B cell (primary cell): ENCODE data around the gene STXBP5L. TPM values are rescaled to one million over a fixed set of nuclear protein-coding genes. Genes with fewer than 3 reads are reported as not detected.
"Not testable (repeated sequence)": the region's sequence is repeated elsewhere in the genome, so short reads cannot be mapped to it uniquely, and the experiment has no call there.

Experiments
- ATAC-seq: fragments of 200-7000 bp; cut with Tn5 transposase; one replicate; pipeline ENCODE4 v1.10.0; 2021; ENCODE audit warnings: low read depth, mild to moderate bottlenecking, moderate number of reproducible peaks, moderate library complexity
- CTCF ChIA-PET: fragments of 350-600 bp; sonication (Branson Sonifier 250); formaldehyde crosslinking; loops from one replicate; lab custom pipeline; 2021; ENCODE audit warnings: antibody characterized with exemption, inconsistent platforms; lab: Charles Lee
- POLR2A ChIA-PET: fragments of 350-600 bp; sonication (Branson Sonifier 250); formaldehyde crosslinking; loops from one replicate; lab custom pipeline; 2021; ENCODE audit warnings: antibody characterized with exemption; lab: Charles Lee
- DNase-seq: peaks from one replicate; pipeline ENCODE4 v3.0.0; 2013
- H2AFZ ChIP-seq: 2 replicates; pipeline ENCODE4 v1.6.1; 2012; ENCODE audit warnings: mild to moderate bottlenecking, low read depth, low read length; ENCODE audit not compliant: insufficient read depth, poor library complexity, severe bottlenecking
- H3K27ac ChIP-seq, 2 donors: 1 replicate in 1 of 2; 2 replicates in 1 of 2; pipeline ENCODE4 v1.5.1; 2012 to 2013; ENCODE audit warnings: low read length in 2 of 2, mild to moderate bottlenecking in 2 of 2, moderate library complexity in 1 of 2
- H3K27me3 ChIP-seq, 4 experiments: fragments of 200-600 bp in 1 of 4; sonication (generic) in 1 of 4; replicated peaks in 1 of 4; 1 replicate in 2 of 4; 2 replicates in 2 of 4; pipeline versions ENCODE4 v1.6.1 to v1.7.0; 2013 to 2016; ENCODE audit warnings: low read length in 3 of 4, mild to moderate bottlenecking in 2 of 4, mixed read lengths in 1 of 4, moderate library complexity in 1 of 4; ENCODE audit not compliant: insufficient read depth in 4 of 4, control insufficient read depth in 3 of 4; ENCODE audit errors: control extremely low read depth in 1 of 4
- H3K36me3 ChIP-seq, 2 experiments: replicated peaks in 1 of 2; 1 replicate in 1 of 2; 2 replicates in 1 of 2; pipeline versions ENCODE4 v1.6.1 to v1.7.1; 2013; ENCODE audit warnings: low read length in 1 of 2; ENCODE audit not compliant: insufficient read depth in 2 of 2, control insufficient read depth in 1 of 2; ENCODE audit errors: control extremely low read depth in 1 of 2, extremely low read depth in 1 of 2
- H3K4me1 ChIP-seq, 2 donors: fragments of 200-600 bp in 1 of 2; sonication (generic) in 1 of 2; 1 replicate in 1 of 2; 2 replicates in 1 of 2; pipeline versions ENCODE4 v1.5.1 to v1.6.1; 2013 to 2017; ENCODE audit warnings: low read length in 2 of 2; ENCODE audit not compliant: control insufficient read depth in 2 of 2, insufficient read depth in 2 of 2
- H3K4me2 ChIP-seq: replicated peaks from 2 replicates; pipeline ENCODE3; 2012; ENCODE audit warnings: mild to moderate bottlenecking, low read depth, low read length; ENCODE audit not compliant: poor library complexity, severe bottlenecking
- H3K4me3 ChIP-seq, 5 experiments: fragments of 200-600 bp in 1 of 5; sonication (generic) in 1 of 5; 1 replicate in 3 of 5; 2 replicates in 2 of 5; pipeline versions ENCODE4 v1.5.1 to v1.7.0; 2011 to 2016; ENCODE audit warnings: low read length in 4 of 5, mild to moderate bottlenecking in 4 of 5, low read depth in 2 of 5, control low read depth in 1 of 5, moderate library complexity in 1 of 5; ENCODE audit not compliant: insufficient read depth in 1 of 5; ENCODE audit errors: control extremely low read depth in 1 of 5, extremely low read depth in 1 of 5
- H3K79me2 ChIP-seq: fragments of 200-600 bp; sonication (generic); one replicate; pipeline ENCODE4 v1.6.0; 2016; ENCODE audit warnings: low read length; ENCODE audit not compliant: control insufficient read depth, insufficient read depth
- H3K9ac ChIP-seq: fragments of 200-600 bp; sonication (generic); 2 replicates; pipeline ENCODE4 v1.6.1; 2017; ENCODE audit warnings: mild to moderate bottlenecking, low read length, moderate library complexity
- H3K9me3 ChIP-seq, 3 donors: one replicate each; pipeline versions ENCODE4 v1.6.1 to v1.7.1; 2013; ENCODE audit warnings: low read length in 2 of 3; ENCODE audit not compliant: control insufficient read depth in 2 of 3, insufficient read depth in 1 of 3; ENCODE audit errors: control extremely low read depth in 1 of 3
- H4K20me1 ChIP-seq: 2 replicates; pipeline ENCODE4 v1.6.0; 2012; ENCODE audit warnings: mild to moderate bottlenecking, low read length; ENCODE audit not compliant: insufficient read depth, control insufficient read depth, poor library complexity, severe bottlenecking
- H3K27ac Mint-ChIP-seq: one replicate; pipeline ENCODE4 v1.8.0; 2021; ENCODE audit warnings: mixed read lengths
- H3K27me3 Mint-ChIP-seq: one replicate; pipeline ENCODE4 v1.8.0; 2021; ENCODE audit warnings: mixed read lengths
- H3K4me1 Mint-ChIP-seq: one replicate; pipeline ENCODE4 v1.8.0; 2021; ENCODE audit warnings: mixed read lengths
- H3K4me3 Mint-ChIP-seq: one replicate; pipeline ENCODE4 v1.8.0; 2021; ENCODE audit warnings: mixed read lengths
- H3K9me3 Mint-ChIP-seq: one replicate; pipeline ENCODE4 v1.8.0; 2022; ENCODE audit warnings: mixed read lengths; ENCODE audit not compliant: insufficient read depth
- EZH2 ChIP-seq: IDR thresholded peaks from 2 replicates; pipeline ENCODE4 v1.6.1; 2012; ENCODE audit warnings: borderline replicate concordance, low read depth, mild to moderate bottlenecking, moderate library complexity, low read length; ENCODE audit not compliant: insufficient read depth, poor library complexity, severe bottlenecking
- WGBS: methylation state at CpG from one replicate; pipeline ENCODE4 v1.1.5; 2013; ENCODE audit warnings: missing lambda C conversion rate; ENCODE audit not compliant: insufficient coverage; 5-methylcytosine and 5-hydroxymethylcytosine counted together
- intact Hi-C: fragments of 100-400 bp; cut with micrococcal nuclease; formaldehyde crosslinking; loops from one replicate; pipeline ENCODE4 v1.10.0; 2022
- polyA plus RNA-seq: library from polyadenylated mRNA; depleted of rRNA; stranded (reverse); fragments of >200 nt; gene quantifications from 2 replicates; pipeline ENCODE4 v1.2.3, GENCODE V29; 2012
- total RNA-seq, 2 donors: library from RNA; stranded (reverse); fragments of 120-200 nt in 1 of 2; gene quantifications; 1 replicate in 1 of 2; 2 replicates in 1 of 2; pipeline versions ENCODE4 v1.2.3 to v1.2.4, GENCODE V29; 2013 to 2022
- TF ChIP-seq, protein P1 (sequence below): fragments of 200-600 bp; IDR thresholded peaks from one replicate; pipeline ENCODE4 v1.8.0; 2022; ENCODE audit warnings: antibody characterized with exemption, mild to moderate bottlenecking

STXBP5L gene
- total and polyA plus RNA-seq, 2 donors (not counting 1 experiment from before 2014, with no cell fraction given), result not detected

DNA sequence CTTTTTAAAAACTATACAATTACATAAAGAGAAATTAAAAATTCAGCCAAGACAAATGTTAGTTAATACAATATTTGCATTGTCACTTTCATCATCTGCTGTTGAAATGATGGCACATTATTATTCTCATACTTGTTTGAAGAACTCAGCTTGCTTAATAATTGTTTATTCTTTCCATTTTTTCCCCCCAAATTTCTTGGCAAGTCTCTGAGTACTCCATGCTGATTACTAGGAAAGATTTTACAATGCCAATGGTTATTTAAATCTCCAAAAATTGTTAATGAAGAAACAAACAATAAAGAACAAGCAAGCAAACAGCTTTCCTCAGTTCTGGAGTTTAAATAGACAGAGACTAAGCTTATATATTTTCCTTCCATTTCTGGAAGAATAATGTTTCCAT, 15.1 kb upstream of the STXBP5L start:
- H3K4me3 ChIP-seq, result no peak overlapping the region
- no peaks in the 10 kb centered on the region for H3K27me3 Mint-ChIP-seq
- H3K4me1 Mint-ChIP-seq, result no peaks in the 10 kb centered on the region
- ChIA-PET POLR2A (no interaction called here), CTCF (no interaction called here)
- H3K9me3 ChIP-seq, result peaks cover 0 to 1% (median 0%) of the 10 kb centered on the region in 3 donors
- H3K79me2 ChIP-seq, result no peaks in the 10 kb centered on the region
- no peak overlapping the region for H3K27ac ChIP-seq
- H3K27ac Mint-ChIP-seq, result no peak overlapping the region
- intact Hi-C loops, result no loop called here
- no peak for DNase-seq
- no peak overlapping the region for H3K4me3 Mint-ChIP-seq
- H3K9ac ChIP-seq, result no peak overlapping the region
- H3K27me3 ChIP-seq, result no peaks in the 10 kb centered on the region
- H3K4me2 ChIP-seq, result no peak overlapping the region
- no peaks in the 10 kb centered on the region for H3K36me3 ChIP-seq
- ATAC-seq, result no peak
- no peaks in the 10 kb centered on the region for H4K20me1 ChIP-seq
- TF ChIP-seq, protein P1, sequence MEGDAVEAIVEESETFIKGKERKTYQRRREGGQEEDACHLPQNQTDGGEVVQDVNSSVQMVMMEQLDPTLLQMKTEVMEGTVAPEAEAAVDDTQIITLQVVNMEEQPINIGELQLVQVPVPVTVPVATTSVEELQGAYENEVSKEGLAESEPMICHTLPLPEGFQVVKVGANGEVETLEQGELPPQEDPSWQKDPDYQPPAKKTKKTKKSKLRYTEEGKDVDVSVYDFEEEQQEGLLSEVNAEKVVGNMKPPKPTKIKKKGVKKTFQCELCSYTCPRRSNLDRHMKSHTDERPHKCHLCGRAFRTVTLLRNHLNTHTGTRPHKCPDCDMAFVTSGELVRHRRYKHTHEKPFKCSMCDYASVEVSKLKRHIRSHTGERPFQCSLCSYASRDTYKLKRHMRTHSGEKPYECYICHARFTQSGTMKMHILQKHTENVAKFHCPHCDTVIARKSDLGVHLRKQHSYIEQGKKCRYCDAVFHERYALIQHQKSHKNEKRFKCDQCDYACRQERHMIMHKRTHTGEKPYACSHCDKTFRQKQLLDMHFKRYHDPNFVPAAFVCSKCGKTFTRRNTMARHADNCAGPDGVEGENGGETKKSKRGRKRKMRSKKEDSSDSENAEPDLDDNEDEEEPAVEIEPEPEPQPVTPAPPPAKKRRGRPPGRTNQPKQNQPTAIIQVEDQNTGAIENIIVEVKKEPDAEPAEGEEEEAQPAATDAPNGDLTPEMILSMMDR, result no peak
- TF ChIP-seq EZH2, result no peak
- H3K9me3 Mint-ChIP-seq, result no peaks in the 10 kb centered on the region
- H3K4me1 ChIP-seq, result no peaks in the 10 kb centered on the region
- H2AFZ ChIP-seq, result no peak overlapping the region

DNA sequence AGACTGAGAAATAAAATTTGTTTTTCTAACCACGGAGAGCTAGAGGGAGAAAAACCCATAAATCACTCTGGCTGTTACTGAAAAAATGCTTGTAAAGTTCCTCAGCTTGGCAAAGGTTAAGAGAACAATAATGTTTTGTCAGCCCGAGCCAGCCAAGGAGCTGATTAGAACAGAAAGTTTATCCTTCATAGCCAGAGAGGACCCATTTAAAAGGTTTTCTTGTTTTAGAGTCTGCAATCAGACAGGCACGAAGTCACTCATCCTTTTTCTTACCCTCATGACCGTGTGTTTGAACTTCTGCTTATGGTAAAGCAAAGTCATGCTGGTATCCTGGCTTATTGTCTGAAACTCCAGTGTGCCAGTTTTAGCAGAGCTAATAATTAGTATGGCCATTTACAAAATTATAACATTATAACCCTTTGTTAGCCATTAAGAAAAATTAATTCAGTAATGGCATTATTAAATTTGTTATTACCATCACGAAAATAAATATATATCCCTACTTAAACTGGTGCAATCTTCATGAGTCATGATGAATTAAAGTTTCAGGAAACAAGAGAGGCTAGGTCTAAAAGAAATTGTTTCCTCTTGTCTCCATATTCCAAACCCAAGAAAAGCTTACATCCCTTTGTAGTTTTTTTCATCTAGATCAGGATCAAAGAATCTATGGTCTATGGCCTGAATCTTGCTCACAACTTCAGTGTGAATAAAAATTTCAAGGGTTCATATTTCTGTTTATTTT, 13.5 kb upstream of the STXBP5L start:
- no peak for DNase-seq
- Mint-ChIP-seq H3K4me3 (no peak overlapping the region), H3K27ac (no peak overlapping the region), H3K4me1 (no peaks in the 10 kb centered on the region), H3K9me3 (no peaks in the 10 kb centered on the region), H3K27me3 (no peaks in the 10 kb centered on the region)
- Histone ChIP-seq H3K36me3 (no peaks in the 10 kb centered on the region), H3K27ac (no peak overlapping the region), H3K9ac (no peak overlapping the region), H3K27me3 (no peaks in the 10 kb centered on the region), H3K4me2 (no peak overlapping the region), H4K20me1 (no peaks in the 10 kb centered on the region), H3K9me3 (peaks cover 0 to 1% (median 0%) of the 10 kb centered on the region in 3 donors), H3K79me2 (no peaks in the 10 kb centered on the region), H2AFZ (no peak overlapping the region), H3K4me3 (no peak overlapping the region), H3K4me1 (no peaks in the 10 kb centered on the region)
- ATAC-seq, result no peak
- POLR2A ChIA-PET, result no interaction called here
- CTCF ChIA-PET, result no interaction called here
- intact Hi-C loops, result no loop called here
- TF ChIP-seq, protein P1, result no peak
- no peak for TF ChIP-seq EZH2
- 0% methylated on average over 1 of the region's 5 CpGs for WGBS

DNA sequence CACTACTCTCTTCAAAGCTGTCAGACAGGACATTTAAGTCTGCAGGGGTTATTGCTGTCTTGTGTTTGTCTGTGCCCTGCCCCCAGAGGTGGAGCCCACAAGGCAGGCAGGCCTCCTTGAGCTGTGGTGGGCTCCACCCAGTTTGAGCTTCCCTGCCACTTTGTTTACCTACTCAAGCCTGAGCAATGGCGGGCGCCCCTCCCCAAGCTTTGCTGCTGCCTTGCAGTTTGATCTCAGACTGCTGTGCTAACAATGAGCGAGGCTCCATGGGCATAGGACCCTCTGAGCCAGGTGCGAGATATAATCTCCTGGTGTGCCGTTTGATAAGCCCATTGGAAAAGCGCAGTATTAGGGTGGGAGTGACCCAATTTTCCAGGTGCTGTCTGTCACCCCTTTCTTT, 6.3 kb upstream of the STXBP5L start:
- H3K27ac Mint-ChIP-seq, H3K4me3 ChIP-seq, H3K4me1 ChIP-seq, ATAC-seq, H3K27ac ChIP-seq, H3K9me3 ChIP-seq, H3K4me3 Mint-ChIP-seq, H3K9me3 Mint-ChIP-seq, POLR2A ChIA-PET, DNase-seq, intact Hi-C loops, H2AFZ ChIP-seq, H3K4me2 ChIP-seq, H3K79me2 ChIP-seq, H3K36me3 ChIP-seq, H3K27me3 ChIP-seq, H3K4me1 Mint-ChIP-seq, H4K20me1 ChIP-seq, H3K9ac ChIP-seq, CTCF ChIA-PET: not testable (repeated sequence)
- peaks cover 17% of the 10 kb centered on the region for H3K27me3 Mint-ChIP-seq
- 100% methylated on average over 2 of the region's 6 CpGs for WGBS
